ENCODE measurements around the gene NR6A1. TPM values are rescaled to one million over a fixed set of nuclear protein-coding genes. Genes with fewer than 3 reads are reported as not detected.

Gene NR6A1
- total RNA-seq, 1 experiment from 2014 or later = 0.77 TPM

- H3K27me3 ChIP-seq (ENCODE audit: low read length) = no peaks in the 10 kb centered on the region
- ATAC-seq (no peak), DNase-seq (no peak)
- H3K36me3 ChIP-seq (ENCODE audit: low read depth, low read length) = no peaks in the 10 kb centered on the region
- peak overlapping the region; percentile 68 for H3K4me3 ChIP-seq (ENCODE audit: low read length)
- H3K27ac ChIP-seq (ENCODE audit: low read length) = no peak overlapping the region
- ChIA-PET CTCF (interaction anchor here (1.1 to 1.9 kb wide), 2 partner anchors 70 to 76 kb away, joined by 4 to 16 read pairs; partner anchors contain the start of gene WDR38), POLR2A (ENCODE audit: unreplicated experiment) (no interaction called here)
- H2AFZ ChIP-seq (ENCODE audit: low read length) = peak overlapping the region; percentile 84
- H3K9ac ChIP-seq (ENCODE audit: low read length) = no peak overlapping the region
- BruUV-seq (replicated peaks) = no TSS peak
- no peaks in the 10 kb centered on the region for H4K20me1 ChIP-seq (ENCODE audit: low read length)
- H3K4me1 ChIP-seq (ENCODE audit: insufficient read depth, low read length) = peaks cover 23% of the 10 kb centered on the region
- H3F3A ChIP-seq (ENCODE audit: low read length, unreplicated experiment) = peaks cover 7% of the 10 kb centered on the region
- intact Hi-C loops (cut with micrococcal nuclease) = no loop called here
- TF ChIP-seq CTCF (conservative IDR thresholded peaks at IDR 0.05; ENCODE audit: low read depth, low read length) (no peak), EZH2 (IDR thresholded peaks at IDR 0.05; ENCODE audit: low read length, unreplicated experiment) (no peak), EZH2phosphoT487 (IDR thresholded peaks at IDR 0.05; ENCODE audit: borderline replicate concordance, low read length) (no peak)
- no peaks in the 10 kb centered on the region for H3K79me2 ChIP-seq (ENCODE audit: low read length)
- H3K9me2 ChIP-seq (replicated peaks; ENCODE audit: low read length) = no peaks in the 10 kb centered on the region
- no peaks in the 10 kb centered on the region for H3K9me3 ChIP-seq (ENCODE audit: low read length)
- peak overlapping the region; percentile 97 for H3K4me2 ChIP-seq (ENCODE audit: low read length)
Measured at GRCh38 chr9:124776618-124776953, 5.5 kb upstream of the NR6A1 start.

- CTCF ChIA-PET = interaction anchor here (0.5 to 2.1 kb wide), 2 partner anchors 79 to 88 kb away, joined by 4 to 23 read pairs; partner anchors contain the start of gene WDR38
- no peaks in the 10 kb centered on the region for H3K36me3 ChIP-seq (ENCODE audit: low read depth, low read length)
- H3K27ac ChIP-seq (ENCODE audit: low read length) = no peak overlapping the region
- POLR2A ChIA-PET (ENCODE audit: unreplicated experiment) = no interaction called here
- H3K27me3 ChIP-seq (ENCODE audit: low read length) = no peaks in the 10 kb centered on the region
- peak; percentile 11; the same call in 1 of the 2 replicates for ATAC-seq
- no peaks in the 10 kb centered on the region for H3K9me3 ChIP-seq (ENCODE audit: low read length)
- peak; percentile 71 for TF ChIP-seq CTCF (conservative IDR thresholded peaks at IDR 0.05; ENCODE audit: low read depth, low read length)
- no peak for TF ChIP-seq EZH2phosphoT487 (IDR thresholded peaks at IDR 0.05; ENCODE audit: borderline replicate concordance, low read length)
- no TSS peak for BruUV-seq (replicated peaks)
- peaks cover 11% of the 10 kb centered on the region for H3K79me2 ChIP-seq (ENCODE audit: low read length)
- no peak overlapping the region for H2AFZ ChIP-seq (ENCODE audit: low read length)
- peak; percentile 79 for DNase-seq
- no peaks in the 10 kb centered on the region for H3K9me2 ChIP-seq (replicated peaks; ENCODE audit: low read length)
- H3K4me2 ChIP-seq (ENCODE audit: low read length) = no peak overlapping the region
- peaks cover 7% of the 10 kb centered on the region for H3F3A ChIP-seq (ENCODE audit: low read length, unreplicated experiment)
- H3K4me1 ChIP-seq (ENCODE audit: insufficient read depth, low read length) = peaks cover 15% of the 10 kb centered on the region
- intact Hi-C loops (cut with micrococcal nuclease) = loop anchor here (1.0 to 5.0 kb wide), 3 partner anchors 36 to 598 kb away; partner anchors contain the start of gene WDR38
- no peaks in the 10 kb centered on the region for H4K20me1 ChIP-seq (ENCODE audit: low read length)
- H3K4me3 ChIP-seq (ENCODE audit: low read length) = no peak overlapping the region
- no peak overlapping the region for H3K9ac ChIP-seq (ENCODE audit: low read length)
Measured at GRCh38 chr9:124774129-124774978, 3.2 kb upstream of the NR6A1 start.
